ENCODE data around the gene RAPGEF6.

RAPGEF6 gene

GRCh38 chr5:131377785-131378325 lies 257.2 kb downstream of the RAPGEF6 start:
- TF ChIP-seq, protein P1, sequence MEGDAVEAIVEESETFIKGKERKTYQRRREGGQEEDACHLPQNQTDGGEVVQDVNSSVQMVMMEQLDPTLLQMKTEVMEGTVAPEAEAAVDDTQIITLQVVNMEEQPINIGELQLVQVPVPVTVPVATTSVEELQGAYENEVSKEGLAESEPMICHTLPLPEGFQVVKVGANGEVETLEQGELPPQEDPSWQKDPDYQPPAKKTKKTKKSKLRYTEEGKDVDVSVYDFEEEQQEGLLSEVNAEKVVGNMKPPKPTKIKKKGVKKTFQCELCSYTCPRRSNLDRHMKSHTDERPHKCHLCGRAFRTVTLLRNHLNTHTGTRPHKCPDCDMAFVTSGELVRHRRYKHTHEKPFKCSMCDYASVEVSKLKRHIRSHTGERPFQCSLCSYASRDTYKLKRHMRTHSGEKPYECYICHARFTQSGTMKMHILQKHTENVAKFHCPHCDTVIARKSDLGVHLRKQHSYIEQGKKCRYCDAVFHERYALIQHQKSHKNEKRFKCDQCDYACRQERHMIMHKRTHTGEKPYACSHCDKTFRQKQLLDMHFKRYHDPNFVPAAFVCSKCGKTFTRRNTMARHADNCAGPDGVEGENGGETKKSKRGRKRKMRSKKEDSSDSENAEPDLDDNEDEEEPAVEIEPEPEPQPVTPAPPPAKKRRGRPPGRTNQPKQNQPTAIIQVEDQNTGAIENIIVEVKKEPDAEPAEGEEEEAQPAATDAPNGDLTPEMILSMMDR (IDR thresholded peaks at IDR 0.05; ENCODE audit: low read depth, low read length, missing control alignments), result no peak
- in situ Hi-C loops (cut with HindIII; ENCODE audit: low sequenced_read_pairs), result no loop called here
- no peak for DNase-seq (ENCODE audit: low read depth)
- H3K4me3 ChIP-seq (ENCODE audit: low read depth, low read length), result no peak overlapping the region

DNA sequence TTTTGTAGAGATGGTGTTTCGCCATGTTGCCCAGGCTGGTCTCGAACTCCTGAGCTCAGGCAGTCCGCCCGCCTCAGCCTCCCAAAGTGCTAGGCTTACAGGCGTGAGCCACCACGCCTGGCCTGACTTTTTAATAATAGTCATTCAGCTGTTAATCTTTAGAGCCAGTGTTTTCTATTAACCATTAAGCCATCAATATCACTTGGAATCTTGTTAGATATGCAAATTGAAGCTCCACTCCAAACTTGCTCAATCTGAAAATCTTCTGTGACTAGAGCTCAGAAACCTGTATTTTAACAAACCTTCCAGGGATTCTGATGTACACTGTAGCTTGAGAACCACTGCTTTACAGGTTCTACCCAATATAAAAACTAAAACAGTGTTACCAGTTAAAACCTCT lies 257.7 kb downstream of the RAPGEF6 start:
- in situ Hi-C loops (cut with HindIII; ENCODE audit: low sequenced_read_pairs), result no loop called here
- no peak for DNase-seq (ENCODE audit: low read depth)

DNA sequence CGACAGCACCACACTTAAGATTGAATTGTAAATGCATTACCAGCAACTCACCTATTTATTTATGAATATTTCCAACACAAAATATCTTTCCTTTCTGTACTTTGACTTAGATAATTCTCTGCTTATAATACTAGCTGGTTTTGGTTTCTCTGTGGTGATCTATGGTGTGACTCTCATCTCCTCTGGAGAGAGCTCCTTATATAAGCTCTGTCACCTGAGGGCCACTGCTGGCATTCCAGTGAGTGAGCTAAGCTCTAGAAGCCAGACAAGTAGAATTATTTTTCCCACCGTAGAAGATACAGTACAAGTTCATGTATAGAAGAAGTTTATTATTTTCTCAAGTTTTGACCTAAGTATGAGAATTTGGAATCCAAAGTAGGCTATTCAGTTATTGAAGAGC lies 259.7 kb downstream of the RAPGEF6 start:
- no peak overlapping the region for H3K4me3 ChIP-seq (ENCODE audit: low read depth, low read length)
- in situ Hi-C loops (cut with HindIII; ENCODE audit: low sequenced_read_pairs), result no loop called here
- TF ChIP-seq, protein P1 (IDR thresholded peaks at IDR 0.05; ENCODE audit: low read depth, low read length, missing control alignments), result no peak
- no peak for DNase-seq (ENCODE audit: low read depth)

More for the DNA sequence above, 257.7 kb downstream of the RAPGEF6 start:
- TF ChIP-seq, protein P1 (IDR thresholded peaks at IDR 0.05; ENCODE audit: low read depth, low read length, missing control alignments), result no peak
- no peak overlapping the region for H3K4me3 ChIP-seq (ENCODE audit: low read depth, low read length)
